Astrocyte (in vitro differentiated cells and primary cell): ENCODE results near the gene GDF10.

Experiments
- CTCF ChIP-seq: IDR thresholded peaks from 2 replicates; pipeline ENCODE4 v1.5.1; 2011; ENCODE audit warnings: low read depth, mild to moderate bottlenecking, inconsistent platforms, low read length, moderate library complexity; ENCODE audit not compliant: insufficient read depth
- EZH2 ChIP-seq: IDR thresholded peaks from 2 replicates; pipeline ENCODE4 v1.6.1; 2012; ENCODE audit warnings: mild to moderate bottlenecking, low read length, inconsistent platforms; ENCODE audit not compliant: insufficient read depth

- no peak for TF ChIP-seq CTCF
- no peak for TF ChIP-seq EZH2
These were observed 3.1 kb upstream of the GDF10 start for GRCh38 chr10:47296941-47297340.
